GM19023 (cell line): ENCODE results near the gene E2F4.

ENCODE experiments used
- ATAC-seq: cut with Tn5 transposase; IDR thresholded peaks from one replicate; pipeline ENCODE4 v1.9.1; 2021; ENCODE audit warnings: mild to moderate bottlenecking, moderate library complexity; ENCODE audit not compliant: unreplicated experiment

The E2F4 gene

DNA sequence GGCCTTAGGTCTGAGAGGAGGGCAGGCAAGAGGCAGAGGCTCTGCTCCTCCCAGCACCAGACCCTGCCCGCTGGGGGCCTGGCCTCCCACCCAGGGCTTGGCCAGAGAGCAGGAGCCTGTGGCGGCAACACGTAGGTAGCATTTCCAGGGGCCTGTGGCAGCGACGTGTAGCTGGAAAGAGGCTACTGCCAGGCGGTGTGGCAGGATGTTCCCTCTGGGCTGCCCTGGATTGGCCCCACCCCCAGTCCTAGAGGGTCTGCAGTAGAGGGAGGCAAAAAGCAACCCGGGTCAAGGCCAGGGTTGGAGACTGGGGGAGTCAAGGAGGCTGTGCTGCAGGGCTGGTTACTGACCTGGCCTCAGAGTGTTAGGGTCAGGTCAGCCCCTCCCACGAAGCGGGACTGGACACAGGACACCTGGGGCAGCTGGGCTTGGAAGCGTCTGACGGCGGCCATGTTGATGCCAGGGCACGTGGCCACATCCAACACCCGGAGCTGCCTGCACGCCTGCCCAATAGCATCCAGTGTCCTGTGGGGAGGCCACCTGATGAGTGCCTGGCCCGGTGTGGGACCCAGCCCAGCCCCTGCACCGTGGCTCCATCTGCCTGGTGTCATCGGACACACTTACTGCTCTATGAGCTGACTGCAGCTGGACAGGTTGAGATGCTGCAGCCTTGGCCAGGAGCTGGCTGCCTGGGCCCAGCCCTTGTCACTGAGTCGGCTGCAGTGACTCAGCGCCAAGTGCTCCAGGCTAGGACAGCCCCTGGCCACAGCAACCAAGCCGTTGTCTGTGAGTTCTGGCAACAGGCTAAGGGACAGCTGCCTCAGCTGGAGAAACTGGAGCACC lies 15.5 kb downstream of the E2F4 start:
- ATAC-seq: no peak

DNA sequence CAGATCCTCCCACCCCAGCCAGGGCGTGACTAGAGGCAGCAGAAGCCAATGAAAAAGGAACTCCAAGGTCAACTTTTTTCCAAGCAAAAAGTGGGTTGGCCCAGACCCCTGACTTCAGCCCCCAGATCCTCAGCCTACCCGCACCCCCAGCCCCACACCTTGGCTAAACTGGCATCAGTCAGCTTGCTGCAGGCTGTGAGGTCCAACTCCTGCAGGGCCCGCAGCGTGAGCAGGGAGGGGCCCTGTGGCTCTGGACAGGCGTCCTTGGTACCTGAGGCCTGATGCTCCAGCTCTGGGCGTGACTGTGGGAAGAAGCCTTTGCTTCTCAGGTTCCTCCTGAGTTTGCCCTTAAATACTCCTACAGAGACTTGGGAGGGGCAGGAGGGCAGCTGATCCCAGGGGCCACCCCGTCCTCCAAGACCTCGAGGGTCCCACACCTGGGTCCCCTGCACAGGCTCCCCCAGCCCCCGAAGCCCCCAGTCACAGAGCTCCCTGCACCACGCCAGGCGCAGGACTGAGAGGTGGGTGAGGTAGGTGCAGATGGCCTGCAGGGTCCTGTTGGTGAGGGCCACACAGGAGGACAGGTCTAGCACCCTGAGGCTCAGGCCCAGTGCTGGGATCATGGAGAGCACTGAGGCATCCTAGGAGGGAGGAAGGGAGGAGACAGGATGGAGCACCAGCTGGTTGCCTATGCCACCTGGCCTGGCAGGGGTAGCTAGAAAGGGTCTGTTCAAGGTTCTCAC lies 16.4 kb downstream of the E2F4 start:
- ATAC-seq: no peak

DNA sequence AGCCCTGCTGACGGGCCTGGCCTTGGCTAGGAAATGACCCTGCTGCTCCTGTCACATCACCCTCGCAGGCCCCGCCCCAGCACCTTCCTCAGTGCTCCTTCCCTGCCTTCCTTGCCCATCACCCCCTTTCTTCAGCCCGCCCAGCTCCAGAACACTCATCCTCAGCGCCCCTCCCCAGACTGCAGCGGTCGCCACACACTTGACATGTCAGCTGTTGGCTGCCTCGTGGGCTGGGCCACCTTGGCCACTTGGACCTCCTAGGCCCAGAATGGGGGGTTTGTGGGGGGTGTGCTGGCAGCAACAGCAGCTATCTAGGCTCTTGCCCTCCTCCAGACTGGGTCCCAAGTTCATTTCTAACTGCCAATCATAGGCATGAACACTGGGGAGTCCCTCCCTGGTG lies 17.6 kb downstream of the E2F4 start:
- ATAC-seq: no peak

DNA sequence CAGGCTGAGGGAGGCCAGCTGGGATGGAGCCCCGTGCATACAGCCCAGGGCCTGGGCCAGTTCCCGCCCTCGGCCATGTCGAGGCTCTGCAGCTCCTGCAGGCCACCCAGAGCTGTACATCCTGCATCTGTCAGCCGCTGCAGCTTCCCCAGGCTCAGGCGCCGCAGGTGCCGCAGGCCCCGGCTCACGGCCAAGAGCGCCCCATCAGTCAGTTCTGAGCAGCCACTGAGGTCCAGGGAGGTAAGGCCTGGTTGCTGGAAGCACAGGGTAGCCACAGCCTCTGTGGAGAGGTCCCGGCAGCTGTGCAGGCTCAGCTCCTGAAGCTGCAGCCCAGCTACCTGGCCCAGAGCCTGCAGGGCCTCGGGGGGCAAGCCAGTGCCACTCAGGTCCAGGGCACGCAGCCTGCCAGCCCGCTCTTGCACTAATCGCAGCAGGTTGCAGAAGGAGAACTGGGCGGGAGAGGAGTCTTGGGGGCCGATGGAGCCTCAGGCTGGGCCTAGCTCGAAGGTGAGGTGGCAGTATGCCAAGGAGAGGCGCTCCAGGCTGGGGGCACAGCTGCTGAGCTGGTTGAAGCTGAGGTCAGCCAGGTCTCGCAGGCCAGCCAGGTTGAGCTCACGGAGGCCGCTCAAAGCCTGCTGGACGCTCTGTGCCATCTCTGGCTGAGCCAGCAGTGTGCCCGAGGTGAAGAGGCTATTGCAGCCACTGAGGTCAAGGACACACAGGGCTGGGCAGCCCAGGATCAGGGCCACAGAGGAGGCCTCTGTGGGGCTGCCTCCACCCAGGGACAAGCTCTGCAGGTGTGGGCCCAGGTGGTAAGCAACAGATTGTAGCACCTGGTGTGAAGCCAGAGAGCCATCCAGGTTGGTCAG lies 18.3 kb downstream of the E2F4 start:
- no peak for ATAC-seq

DNA sequence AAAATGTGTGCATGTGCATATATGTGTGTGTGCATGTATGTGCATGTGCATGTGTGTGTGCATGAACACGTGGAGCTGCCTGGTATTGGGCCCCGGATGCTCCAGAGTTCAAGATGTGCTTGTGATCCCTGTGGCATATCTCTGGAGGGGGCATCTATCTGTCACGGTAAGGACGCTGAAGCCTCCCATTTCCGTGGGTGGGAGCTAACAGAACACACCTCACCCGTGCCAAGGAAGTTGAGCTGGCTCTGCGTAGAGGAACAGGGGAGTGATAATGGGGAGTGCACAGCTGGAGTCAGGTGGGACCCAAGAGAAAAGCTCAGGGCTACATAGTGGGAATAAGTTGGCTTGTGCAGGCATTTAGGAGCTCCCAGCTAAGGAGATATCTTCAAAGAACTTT lies 19.7 kb downstream of the E2F4 start:
- ATAC-seq: no peak

DNA sequence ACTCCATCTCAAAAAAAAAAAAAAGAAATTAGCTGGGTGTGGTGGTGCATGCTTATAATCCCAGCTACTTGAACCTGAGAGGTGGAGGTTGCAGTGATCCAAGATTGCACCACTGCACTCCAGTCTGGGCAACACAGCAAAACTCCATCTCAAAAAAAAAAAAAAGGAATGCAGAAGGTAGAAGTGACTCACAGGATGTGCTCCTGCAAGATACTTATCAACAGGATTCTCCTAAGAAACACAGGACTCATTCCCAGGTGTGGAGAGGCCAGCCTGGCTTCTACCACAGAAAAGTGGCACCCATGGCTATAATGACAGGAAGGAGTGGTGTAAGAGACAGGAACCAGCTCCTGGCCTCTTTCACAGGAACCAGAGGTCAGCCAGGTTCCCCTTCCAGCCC lies 20.8 kb downstream of the E2F4 start:
- ATAC-seq: no peak

DNA sequence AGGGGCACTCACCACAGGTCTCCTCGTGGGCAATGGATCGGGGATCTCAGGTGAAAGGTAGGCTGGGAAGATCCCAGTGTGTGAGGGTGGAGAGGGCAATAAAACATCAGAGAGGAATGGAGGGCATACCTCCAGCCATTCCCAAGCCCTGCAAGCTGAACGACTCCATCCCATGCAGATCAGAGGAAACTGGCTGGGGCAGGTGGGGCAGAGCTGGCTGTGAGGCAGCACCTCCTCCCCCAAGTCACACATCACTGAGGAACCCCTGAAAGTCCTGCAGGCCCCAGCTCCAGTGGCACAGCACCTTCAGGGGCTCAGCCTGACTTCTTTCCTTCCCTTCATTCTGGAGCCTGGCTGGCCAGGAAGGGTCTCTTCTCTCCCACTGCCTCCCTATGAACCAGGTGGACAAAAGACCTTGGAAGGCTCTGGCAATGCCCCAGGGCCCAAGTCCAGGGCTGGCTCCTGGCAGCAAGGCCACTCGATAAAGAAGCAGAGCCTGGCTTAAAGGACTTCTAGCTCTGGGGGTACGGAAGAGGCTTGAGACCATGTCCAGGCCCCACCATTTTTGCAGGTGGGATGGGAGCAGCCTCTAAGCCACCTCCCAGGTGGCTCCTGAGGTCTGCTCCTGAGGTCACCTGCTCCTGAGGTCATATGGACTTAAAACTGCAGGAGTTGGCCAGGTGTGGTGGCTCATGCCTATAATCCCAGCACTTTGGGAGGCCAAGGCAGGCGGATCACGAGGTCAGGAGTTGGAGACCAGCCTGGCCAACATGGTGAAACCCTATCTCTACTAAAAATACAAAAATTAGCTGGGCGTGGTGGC lies 21.5 kb downstream of the E2F4 start:
- no peak for ATAC-seq

DNA sequence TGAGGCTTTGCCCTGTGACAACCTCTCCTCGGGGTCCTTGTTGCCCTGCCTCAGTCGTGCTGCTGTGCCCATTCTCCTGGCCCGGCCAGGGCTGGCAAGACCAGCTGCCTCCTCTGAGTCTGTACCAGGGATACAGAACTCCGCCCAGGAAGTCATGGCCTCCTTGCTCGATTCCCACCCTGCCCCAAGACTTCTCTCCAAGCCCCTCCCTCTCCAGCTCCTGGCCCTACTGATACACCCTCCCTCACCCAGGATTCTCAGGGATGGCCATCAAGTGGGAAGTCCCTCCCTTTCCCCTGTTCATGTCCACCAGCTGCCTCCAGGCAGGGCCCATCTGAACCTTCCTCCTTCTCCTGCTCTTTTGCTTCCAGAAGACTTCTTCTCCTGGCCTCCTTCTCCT lies 23.8 kb downstream of the E2F4 start:
- ATAC-seq: no peak

DNA sequence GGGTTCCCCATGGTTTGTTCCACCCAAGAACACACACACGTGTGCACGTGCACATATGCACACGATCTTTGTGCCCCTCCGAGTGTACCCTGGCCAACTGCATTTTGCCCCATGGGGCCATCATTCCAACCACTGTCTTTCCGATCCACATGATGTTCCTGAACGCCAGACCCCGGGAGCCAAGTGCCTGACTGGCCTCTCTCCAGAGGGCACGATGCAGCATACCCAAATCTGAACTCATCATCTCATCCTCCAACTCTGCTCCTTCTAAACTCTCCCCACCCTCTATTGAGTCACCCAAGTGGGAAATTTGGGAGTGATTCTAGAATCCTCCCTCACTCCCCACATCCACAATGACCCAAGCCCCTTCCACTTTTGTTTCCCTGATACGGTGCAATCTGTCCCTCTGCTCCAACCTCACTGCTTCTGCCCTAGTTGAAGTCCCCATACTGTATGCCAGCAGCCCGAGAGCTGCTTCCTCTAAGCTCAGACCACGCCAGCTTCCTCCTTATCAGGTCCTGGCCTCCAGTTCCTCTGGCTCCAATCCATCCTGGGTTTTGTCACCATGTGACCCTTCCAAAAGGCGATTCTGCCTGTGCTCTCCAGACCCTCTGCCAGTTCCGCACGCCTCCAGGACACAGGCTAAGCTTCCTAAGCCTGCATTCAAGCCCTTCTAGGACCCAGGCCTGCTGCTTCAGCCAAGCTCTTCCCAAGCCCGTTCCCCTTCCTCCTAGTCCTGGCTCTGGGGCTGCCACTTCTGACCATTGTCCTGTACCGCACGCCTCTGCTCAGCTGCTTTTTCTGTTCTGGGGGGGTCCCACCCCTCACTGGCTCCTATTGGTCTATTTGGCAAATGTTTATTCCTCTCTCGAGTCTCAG lies 24.9 kb downstream of the E2F4 start:
- ATAC-seq: no peak

DNA sequence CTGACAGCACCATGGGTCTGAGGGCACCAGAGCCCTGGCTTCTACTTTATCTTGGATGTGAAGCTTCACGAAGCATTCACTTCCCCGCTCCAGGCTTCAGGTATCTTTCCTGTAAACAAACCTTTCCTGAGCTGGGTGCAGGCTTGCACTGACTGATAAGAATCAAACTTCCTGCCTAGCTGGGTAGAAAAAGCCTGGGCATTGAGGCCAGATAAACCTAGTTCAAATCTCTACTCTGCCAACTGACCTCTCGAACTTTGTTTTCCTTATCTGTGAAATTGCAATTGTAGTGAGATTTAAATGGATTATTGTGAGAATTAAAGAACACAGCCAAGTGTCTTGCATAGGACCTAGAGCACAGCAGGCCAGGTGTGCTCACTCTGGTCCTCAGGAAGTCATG lies 32.0 kb downstream of the E2F4 start:
- no peak for ATAC-seq

DNA sequence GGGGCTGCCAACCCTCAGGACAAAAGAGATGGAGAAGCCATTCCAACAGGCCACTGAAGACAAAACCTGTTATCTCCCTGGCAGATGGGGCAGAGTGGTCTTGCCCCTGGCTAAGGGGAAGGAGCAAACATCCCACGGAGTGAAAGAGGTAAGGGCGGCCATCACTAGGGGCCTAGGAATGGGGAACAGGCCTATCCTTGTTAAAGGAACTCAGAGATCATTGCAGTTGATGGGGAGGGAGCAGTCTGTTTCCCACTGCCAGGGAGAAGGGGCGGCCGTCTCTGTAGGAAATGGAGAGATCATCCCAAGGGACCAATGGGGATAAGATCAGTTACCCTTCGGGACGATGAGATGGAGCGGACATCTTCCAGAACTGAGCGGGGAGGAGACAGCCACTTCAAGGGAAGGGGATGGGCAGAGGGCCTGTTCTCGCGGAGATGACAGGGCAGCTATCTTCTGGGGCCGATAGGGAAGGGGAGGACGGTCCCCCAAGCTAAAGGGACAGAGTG lies 34.4 kb downstream of the E2F4 start:
- ATAC-seq: peak; percentile 1

DNA sequence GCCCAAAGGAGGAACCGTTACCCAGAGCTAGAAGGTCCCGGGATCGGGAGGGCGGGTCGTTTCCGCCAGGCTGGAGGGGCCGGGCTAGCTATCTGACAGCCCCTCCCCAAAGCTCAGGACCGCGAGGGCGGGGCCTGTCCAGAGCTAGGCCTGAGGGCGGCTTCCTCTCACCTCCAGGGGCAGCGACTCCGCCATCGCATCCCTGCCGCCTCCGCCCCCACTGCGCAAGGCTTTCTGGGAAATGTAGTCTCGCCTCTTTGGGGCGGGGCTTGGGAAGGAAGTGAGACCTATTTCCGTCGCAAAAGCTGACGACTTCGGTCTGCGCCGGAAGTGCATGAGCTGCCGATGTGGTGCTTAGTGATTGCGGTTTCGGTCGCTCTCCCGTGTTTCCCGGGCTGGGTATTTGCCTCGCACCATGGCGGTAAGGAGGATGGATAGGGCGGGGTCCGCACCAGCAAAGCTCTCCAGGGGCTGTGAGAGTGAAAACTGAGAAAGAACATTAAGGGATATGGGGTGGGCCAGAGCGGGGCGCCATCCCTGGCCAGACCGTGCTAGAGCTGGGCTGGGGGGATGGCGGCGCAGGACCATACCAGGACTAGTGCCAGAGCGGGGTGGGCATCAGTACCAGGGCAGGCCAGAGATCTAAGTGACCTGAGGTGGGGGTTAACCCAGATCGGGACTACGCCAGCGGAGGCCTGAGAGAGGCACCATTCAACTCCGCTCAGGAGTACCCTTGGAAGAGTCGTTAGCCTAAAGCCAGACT lies 35.0 kb downstream of the E2F4 start, which contains the start of gene TMEM208:
TMEM208 (plus strand) TSS at position 327 of the 763 bp plus-strand sequence; CDS start at position 416, 89 bp downstream.
- peak; percentile 94 for ATAC-seq

DNA sequence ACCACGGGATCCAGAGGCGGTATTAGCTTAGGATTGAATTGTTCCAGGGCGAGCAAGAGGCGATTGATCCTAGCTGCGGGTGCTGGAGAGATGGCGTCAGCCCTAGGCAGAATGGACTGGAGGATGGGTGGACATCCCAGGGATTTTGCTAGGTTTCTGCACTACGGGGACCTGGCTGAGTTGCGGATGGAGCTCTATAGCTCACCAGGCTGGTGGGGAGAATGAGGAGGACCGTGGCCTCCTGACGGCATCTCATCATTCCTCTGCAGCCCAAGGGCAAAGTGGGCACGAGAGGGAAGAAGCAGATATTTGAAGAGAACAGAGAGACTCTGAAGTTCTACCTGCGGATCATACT lies 35.6 kb downstream of the E2F4 start:
- no peak for ATAC-seq

DNA sequence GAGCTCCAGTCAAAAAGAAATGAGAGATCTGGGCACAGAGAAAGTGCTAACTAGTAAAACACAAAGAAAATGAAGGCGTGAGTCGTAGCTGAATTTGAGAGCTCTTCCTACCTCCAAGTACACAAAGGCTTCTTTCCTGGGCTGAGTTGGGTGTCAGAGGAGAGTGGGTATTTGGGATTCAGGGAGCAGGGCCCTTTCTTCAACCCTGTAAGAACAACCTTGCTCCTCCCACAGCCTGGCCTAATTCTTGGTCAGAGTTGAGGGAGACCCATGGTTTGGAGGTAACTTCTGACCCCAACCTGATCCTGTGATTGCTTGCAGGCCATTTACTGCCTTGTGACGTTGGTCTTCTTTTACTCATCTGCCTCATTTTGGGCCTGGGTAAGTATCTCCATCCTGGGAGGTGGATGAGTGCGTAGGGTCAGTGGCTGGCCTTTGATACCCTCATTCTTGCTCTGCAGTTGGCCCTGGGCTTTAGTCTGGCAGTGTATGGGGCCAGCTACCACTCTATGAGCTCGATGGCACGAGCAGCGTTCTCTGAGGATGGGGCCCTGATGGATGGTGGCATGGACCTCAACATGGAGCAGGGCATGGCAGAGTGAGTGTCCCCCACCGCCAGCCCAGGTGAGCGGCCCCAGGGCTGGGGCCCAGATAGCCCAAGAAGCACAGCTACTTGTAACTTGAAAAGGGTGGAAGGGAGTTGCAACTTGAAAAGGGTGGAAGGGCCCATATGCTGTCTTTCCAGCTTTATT lies 36.3 kb downstream of the E2F4 start:
- no peak for ATAC-seq

DNA sequence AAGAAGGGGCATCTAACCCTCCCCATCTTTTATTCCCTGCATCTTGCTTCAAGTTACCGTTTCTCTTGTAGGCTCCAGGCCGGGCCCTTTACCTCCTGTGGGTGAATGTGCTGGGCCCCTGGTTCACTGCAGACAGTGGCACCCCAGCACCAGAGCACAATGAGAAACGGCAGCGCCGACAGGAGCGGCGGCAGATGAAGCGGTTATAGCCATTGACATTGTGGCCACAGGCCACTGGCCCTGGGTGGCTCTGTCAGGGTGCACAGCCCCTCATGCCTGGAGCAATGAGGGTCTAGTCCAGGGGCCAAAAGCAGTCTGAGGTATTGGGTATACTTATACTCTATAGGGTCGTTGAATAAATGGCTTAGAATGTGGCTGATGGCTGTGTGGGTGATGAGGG lies 37.0 kb downstream of the E2F4 start:
- no peak for ATAC-seq

DNA sequence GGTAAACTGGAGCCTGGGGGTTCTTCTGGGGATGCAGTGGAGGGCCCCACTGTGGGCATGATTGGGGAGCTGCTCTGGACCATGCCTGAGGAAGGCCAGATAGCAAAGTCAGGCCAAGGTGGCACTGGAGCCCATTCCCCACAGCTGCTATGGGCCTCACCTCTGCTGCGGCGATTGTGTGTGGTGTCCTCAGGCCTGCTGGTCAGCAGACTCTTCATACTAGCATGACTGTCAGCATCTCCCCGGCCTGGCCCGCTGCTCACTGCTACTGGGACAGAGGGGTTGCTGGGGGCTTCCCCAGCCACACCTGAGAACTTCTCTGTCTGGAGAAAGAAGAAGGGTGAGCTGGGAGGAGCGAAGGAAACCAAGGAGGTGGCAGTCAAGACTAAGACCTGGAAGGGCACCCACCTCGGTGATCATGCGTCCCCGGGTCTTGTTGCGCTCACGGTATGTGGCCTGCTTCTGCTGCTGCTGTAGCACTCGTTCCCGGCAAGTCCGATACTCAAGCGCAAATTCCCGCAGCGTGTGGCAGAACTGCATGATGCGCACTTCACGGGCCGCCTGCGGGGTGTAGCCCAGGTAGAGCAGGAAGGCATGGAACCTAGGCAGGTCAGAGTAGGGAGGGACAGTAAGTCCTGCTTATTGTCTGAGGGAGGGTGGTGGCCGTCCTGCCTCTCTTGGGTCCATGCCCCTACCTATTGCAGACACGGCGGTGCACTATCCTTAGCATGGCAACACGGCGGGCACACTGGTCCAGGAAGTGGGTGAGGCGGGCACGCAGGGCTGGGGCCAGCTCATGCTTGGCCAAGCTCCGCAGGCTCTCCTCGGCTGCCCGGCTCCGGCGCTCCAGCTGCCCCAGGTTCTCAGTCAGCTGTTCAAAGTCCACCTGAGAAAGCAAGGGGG lies 38.2 kb downstream of the E2F4 start:
- ATAC-seq: no peak
